ENCODE data around the gene CYRIA. TPM values are rescaled to one million over a fixed set of nuclear protein-coding genes. Genes with fewer than 3 reads are reported as not detected.

CYRIA gene
- total and polyA plus RNA-seq, 4 donors: 1.3 to 4.3 (median 2.4) TPM

DNA sequence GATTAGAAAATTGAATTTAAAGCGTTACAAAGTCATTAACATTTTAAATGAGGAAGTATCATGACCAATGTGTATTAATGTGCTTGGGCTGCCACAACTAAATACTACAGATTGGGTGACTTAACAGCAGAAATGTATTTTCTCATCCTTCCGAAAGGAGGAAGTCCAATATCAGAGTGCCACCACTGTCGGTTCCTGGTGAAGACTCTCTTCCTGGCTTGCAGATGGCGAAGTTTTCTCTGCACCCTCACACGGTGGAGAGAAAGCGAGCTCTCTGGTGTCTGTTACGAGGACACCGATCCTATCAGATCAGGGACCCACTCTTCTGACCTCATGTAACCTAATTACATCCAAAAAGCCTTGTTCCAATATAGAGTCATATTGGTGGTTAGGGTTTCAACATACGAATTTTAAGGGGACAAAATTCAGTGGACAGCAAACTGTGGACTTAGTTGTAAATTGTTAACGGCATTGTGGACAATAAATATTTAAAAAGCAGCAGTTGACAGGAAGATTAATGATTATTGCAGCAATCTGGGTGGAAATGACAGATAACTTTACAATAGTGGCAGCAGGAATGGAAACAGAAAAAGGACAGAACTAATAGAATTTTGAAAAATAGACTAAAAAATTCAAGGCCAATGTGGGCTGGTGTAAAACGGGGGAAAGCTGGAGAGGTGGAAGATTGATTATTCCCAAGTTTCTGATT, 35.1 kb upstream of the CYRIA start:
- TF ChIP-seq TAF1 (conservative IDR thresholded peaks at IDR 0.05) (no peak), RXRA (IDR thresholded peaks at IDR 0.05) (peak in 1 of 2 donors; percentile 37), FOXA2 (IDR thresholded peaks at IDR 0.05) (no peak), HNF4A (conservative IDR thresholded peaks at IDR 0.05) (peak in 1 of 2 donors; percentile 30)
- Histone ChIP-seq H3K9ac (ENCODE audit: low read depth in 1 of 2, low read length in 2 of 2) (no peak overlapping the region), H3K4me3 (ENCODE audit: low read depth in 1 of 3, low read length in 3 of 3) (no peak overlapping the region), H3K27me3 (ENCODE audit: control insufficient read depth in 4 of 4, insufficient read depth in 4 of 4, low read length in 3 of 4) (no peaks in the 10 kb centered on the region), H3K27ac (ENCODE audit: low read depth in 1 of 2, low read length in 2 of 2) (no peak overlapping the region), H3K4me1 (ENCODE audit: control insufficient read depth in 4 of 4, insufficient read depth in 4 of 4, low read length in 3 of 4) (peaks cover 0 to 5% (median 4%) of the 10 kb centered on the region in 4 donors), H3K36me3 (ENCODE audit: control insufficient read depth in 4 of 4, insufficient read depth in 3 of 4, low read depth in 1 of 4, low read length in 3 of 4) (no peaks in the 10 kb centered on the region), H3K9me3 (ENCODE audit: control insufficient read depth in 4 of 4, low read length in 3 of 4) (peaks cover 0 to 6% (median 0%) of the 10 kb centered on the region in 4 donors)
- 64% methylated on average over 11 of the region's 11 CpGs for WGBS
- DNase-seq (ENCODE audit: low spot score): no peak

DNA sequence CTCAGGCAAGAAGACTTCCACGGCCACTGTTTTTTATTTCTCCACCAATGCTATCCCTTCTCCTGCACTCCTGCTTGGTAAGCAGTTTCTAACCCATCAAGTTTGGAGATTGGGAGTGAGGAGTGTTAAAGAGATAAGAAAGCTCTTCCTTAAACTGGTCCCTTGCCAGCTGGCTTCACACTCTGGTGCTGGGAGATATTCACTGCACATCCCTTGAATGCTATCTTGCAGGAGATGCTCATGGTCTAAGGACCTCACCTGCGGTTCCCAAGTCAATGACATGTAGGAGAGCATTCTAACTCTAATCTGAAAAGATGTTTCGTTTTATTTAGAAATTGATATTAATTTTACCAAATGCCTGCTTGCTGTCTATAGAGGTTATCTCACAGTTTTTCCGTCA, 28.2 kb upstream of the CYRIA start:
- Histone ChIP-seq H3K4me3 (ENCODE audit: low read depth in 1 of 3, low read length in 3 of 3) (no peak overlapping the region), H3K36me3 (ENCODE audit: control insufficient read depth in 4 of 4, insufficient read depth in 3 of 4, low read depth in 1 of 4, low read length in 3 of 4) (no peaks in the 10 kb centered on the region), H3K4me1 (ENCODE audit: control insufficient read depth in 4 of 4, insufficient read depth in 4 of 4, low read length in 3 of 4) (no peaks in the 10 kb centered on the region), H3K27me3 (ENCODE audit: control insufficient read depth in 4 of 4, insufficient read depth in 4 of 4, low read length in 3 of 4) (peaks cover 0 to 4% (median 0%) of the 10 kb centered on the region in 4 donors), H3K9me3 (ENCODE audit: control insufficient read depth in 4 of 4, low read length in 3 of 4) (peaks cover 0 to 6% (median 0%) of the 10 kb centered on the region in 4 donors), H3K27ac (ENCODE audit: low read depth in 1 of 2, low read length in 2 of 2) (no peak overlapping the region), H3K9ac (ENCODE audit: low read depth in 1 of 2, low read length in 2 of 2) (no peak overlapping the region)
- TF ChIP-seq TAF1 (conservative IDR thresholded peaks at IDR 0.05) (no peak), GABPA (IDR thresholded peaks at IDR 0.05 in 1 of 2, conservative IDR thresholded peaks at IDR 0.05 in 1 of 2) (no peak), HNF4G (IDR thresholded peaks at IDR 0.05) (no peak), YY1 (IDR thresholded peaks at IDR 0.05) (no peak), FOXA1 (IDR thresholded peaks at IDR 0.05) (no peak), EGR1 (IDR thresholded peaks at IDR 0.05; ENCODE audit: low read depth in 2 of 2) (no peak), RXRA (IDR thresholded peaks at IDR 0.05) (no peak), FOXA2 (IDR thresholded peaks at IDR 0.05) (no peak), RAD21 (IDR thresholded peaks at IDR 0.05) (no peak)
- TF ChIP-seq, protein P1, sequence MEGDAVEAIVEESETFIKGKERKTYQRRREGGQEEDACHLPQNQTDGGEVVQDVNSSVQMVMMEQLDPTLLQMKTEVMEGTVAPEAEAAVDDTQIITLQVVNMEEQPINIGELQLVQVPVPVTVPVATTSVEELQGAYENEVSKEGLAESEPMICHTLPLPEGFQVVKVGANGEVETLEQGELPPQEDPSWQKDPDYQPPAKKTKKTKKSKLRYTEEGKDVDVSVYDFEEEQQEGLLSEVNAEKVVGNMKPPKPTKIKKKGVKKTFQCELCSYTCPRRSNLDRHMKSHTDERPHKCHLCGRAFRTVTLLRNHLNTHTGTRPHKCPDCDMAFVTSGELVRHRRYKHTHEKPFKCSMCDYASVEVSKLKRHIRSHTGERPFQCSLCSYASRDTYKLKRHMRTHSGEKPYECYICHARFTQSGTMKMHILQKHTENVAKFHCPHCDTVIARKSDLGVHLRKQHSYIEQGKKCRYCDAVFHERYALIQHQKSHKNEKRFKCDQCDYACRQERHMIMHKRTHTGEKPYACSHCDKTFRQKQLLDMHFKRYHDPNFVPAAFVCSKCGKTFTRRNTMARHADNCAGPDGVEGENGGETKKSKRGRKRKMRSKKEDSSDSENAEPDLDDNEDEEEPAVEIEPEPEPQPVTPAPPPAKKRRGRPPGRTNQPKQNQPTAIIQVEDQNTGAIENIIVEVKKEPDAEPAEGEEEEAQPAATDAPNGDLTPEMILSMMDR (IDR thresholded peaks at IDR 0.05; ENCODE audit: low read depth, low read length, missing input control): no peak
- TF ChIP-seq, protein P2, sequence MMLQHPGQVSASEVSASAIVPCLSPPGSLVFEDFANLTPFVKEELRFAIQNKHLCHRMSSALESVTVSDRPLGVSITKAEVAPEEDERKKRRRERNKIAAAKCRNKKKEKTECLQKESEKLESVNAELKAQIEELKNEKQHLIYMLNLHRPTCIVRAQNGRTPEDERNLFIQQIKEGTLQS (IDR thresholded peaks at IDR 0.05): no peak
- no peak for DNase-seq (ENCODE audit: low spot score)
- WGBS: 75% methylated on average over 4 of the region's 4 CpGs

DNA sequence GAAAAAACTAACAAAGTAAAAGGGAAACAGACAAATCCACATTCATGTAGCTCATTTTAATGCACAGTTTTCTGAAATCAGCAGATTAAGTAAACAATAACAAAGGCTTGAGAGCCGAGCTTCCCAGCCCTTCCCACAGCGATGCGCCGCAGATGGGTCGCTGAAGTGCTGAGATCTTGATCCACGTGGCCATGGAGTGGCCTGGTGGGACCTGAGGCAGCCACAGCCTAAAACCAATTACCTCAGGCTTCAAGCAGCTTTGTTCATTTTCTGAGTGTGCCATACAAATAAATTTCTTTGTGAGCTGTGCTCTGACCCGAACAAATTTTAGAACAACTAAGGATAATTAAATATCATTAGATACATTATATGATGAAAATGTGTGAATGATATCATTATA, 25.6 kb upstream of the CYRIA start:
- H3K4me3 ChIP-seq (ENCODE audit: low read depth in 1 of 3, low read length in 3 of 3): no peak overlapping the region
- no peaks in the 10 kb centered on the region for H3K9me3 ChIP-seq (ENCODE audit: control insufficient read depth in 4 of 4, low read length in 3 of 4)
- no peaks in the 10 kb centered on the region for H3K36me3 ChIP-seq (ENCODE audit: control insufficient read depth in 4 of 4, insufficient read depth in 3 of 4, low read depth in 1 of 4, low read length in 3 of 4)
- TF ChIP-seq YY1 (IDR thresholded peaks at IDR 0.05): no peak
- TF ChIP-seq SP1 (IDR thresholded peaks at IDR 0.05): no peak
- no peak for TF ChIP-seq FOXA2 (IDR thresholded peaks at IDR 0.05)
- no peak for TF ChIP-seq RAD21 (IDR thresholded peaks at IDR 0.05)
- no peak overlapping the region for H3K27ac ChIP-seq (ENCODE audit: low read depth in 1 of 2, low read length in 2 of 2)
- H3K4me1 ChIP-seq (ENCODE audit: control insufficient read depth in 4 of 4, insufficient read depth in 4 of 4, low read length in 3 of 4): no peaks in the 10 kb centered on the region
- WGBS: 89% methylated on average over 7 of the region's 7 CpGs
- peaks cover 0 to 4% (median 0%) of the 10 kb centered on the region in 4 donors for H3K27me3 ChIP-seq (ENCODE audit: control insufficient read depth in 4 of 4, insufficient read depth in 4 of 4, low read length in 3 of 4)
- H3K9ac ChIP-seq (ENCODE audit: low read depth in 1 of 2, low read length in 2 of 2): no peak overlapping the region
- no peak for DNase-seq (ENCODE audit: low spot score)

All from liver (tissue), 9 donors.